ENCODE data around the gene TMBIM6. TPM values are rescaled to one million over a fixed set of nuclear protein-coding genes. Genes with fewer than 3 reads are reported as not detected.

Gene TMBIM6
- total RNA-seq, 1 donor from 2014 or later: 452 TPM

GRCh38 chr12:49702676-49703215 lies 38.6 kb upstream of the TMBIM6 start:
- H3K4me2 ChIP-seq (ENCODE audit: low read length): peak overlapping the region; percentile 77
- H3K9ac ChIP-seq (ENCODE audit: low read length): peak overlapping the region; percentile 32

GRCh38 chr12:49703647-49704137 lies 37.7 kb upstream of the TMBIM6 start:
- H3K9me3 ChIP-seq (ENCODE audit: insufficient read depth, low read depth, low read length): no peaks in the 10 kb centered on the region
- DNase-seq (ENCODE audit: low read depth) (peak; percentile 81), FAIRE-seq (no peak)
- peaks cover 56% of the 10 kb centered on the region for H3K4me1 ChIP-seq (ENCODE audit: insufficient read depth, low read length)
- H3K4me2 ChIP-seq (ENCODE audit: low read length): peak overlapping the region; percentile 77
- TF ChIP-seq CTCF (IDR thresholded peaks at IDR 0.05; ENCODE audit: insufficient read depth, low read depth, low read length): no peak
- TF ChIP-seq EZH2 (IDR thresholded peaks at IDR 0.05; ENCODE audit: insufficient read depth, low read length): no peak
- no peak overlapping the region for H2AFZ ChIP-seq (ENCODE audit: low read depth, low read length)
- no peaks in the 10 kb centered on the region for H3K27me3 ChIP-seq (ENCODE audit: insufficient read depth, low read length)
- H3K4me1 Mint-ChIP-seq (ENCODE audit: low read depth, unreplicated experiment): peaks cover 51% of the 10 kb centered on the region
- peak overlapping the region; percentile 78 for H3K27ac ChIP-seq (ENCODE audit: low read depth, low read length)
- H3K79me2 ChIP-seq (ENCODE audit: insufficient read depth, low read length): peaks cover 77% of the 10 kb centered on the region
- H4K20me1 ChIP-seq (ENCODE audit: insufficient read depth, low read length): peaks cover 25% of the 10 kb centered on the region
- H3K36me3 Mint-ChIP-seq (ENCODE audit: low read depth, unreplicated experiment): peaks cover 2% of the 10 kb centered on the region
- peaks cover 1% of the 10 kb centered on the region for H3K9me3 Mint-ChIP-seq (ENCODE audit: unreplicated experiment)
- H3K36me3 ChIP-seq (ENCODE audit: insufficient read depth, low read length): no peaks in the 10 kb centered on the region
- peak overlapping the region; percentile 41 for H3K4me3 ChIP-seq (ENCODE audit: insufficient read depth, low read depth, low read length)
- H3K27me3 Mint-ChIP-seq (ENCODE audit: low read depth, unreplicated experiment): peaks cover 5% of the 10 kb centered on the region
- H3K27ac Mint-ChIP-seq (ENCODE audit: unreplicated experiment): peak overlapping the region; percentile 89
- peak overlapping the region; percentile 38 for H3K9ac ChIP-seq (ENCODE audit: low read length)
- peak overlapping the region; percentile 74 for H3K4me3 Mint-ChIP-seq (ENCODE audit: unreplicated experiment)

More at GRCh38 chr12:49702676-49703215, 38.6 kb upstream of the TMBIM6 start:
- DNase-seq (ENCODE audit: low read depth) (peak; percentile 25), FAIRE-seq (no peak)
- peak overlapping the region; percentile 78 for H3K27ac ChIP-seq (ENCODE audit: low read depth, low read length)
- H3K4me1 ChIP-seq (ENCODE audit: insufficient read depth, low read length): peaks cover 65% of the 10 kb centered on the region
- TF ChIP-seq CTCF (IDR thresholded peaks at IDR 0.05; ENCODE audit: insufficient read depth, low read depth, low read length) (no peak), EZH2 (IDR thresholded peaks at IDR 0.05; ENCODE audit: insufficient read depth, low read length) (no peak)
- peaks cover 2% of the 10 kb centered on the region for H3K27me3 Mint-ChIP-seq (ENCODE audit: low read depth, unreplicated experiment)
- no peaks in the 10 kb centered on the region for H3K27me3 ChIP-seq (ENCODE audit: insufficient read depth, low read length)
- H3K9me3 ChIP-seq (ENCODE audit: insufficient read depth, low read depth, low read length): no peaks in the 10 kb centered on the region
- peak overlapping the region; percentile 22 for H3K4me3 ChIP-seq (ENCODE audit: insufficient read depth, low read depth, low read length)
- no peak overlapping the region for H2AFZ ChIP-seq (ENCODE audit: low read depth, low read length)
- peaks cover 1% of the 10 kb centered on the region for H3K9me3 Mint-ChIP-seq (ENCODE audit: unreplicated experiment)
- peaks cover 85% of the 10 kb centered on the region for H3K79me2 ChIP-seq (ENCODE audit: insufficient read depth, low read length)
- H3K36me3 Mint-ChIP-seq (ENCODE audit: low read depth, unreplicated experiment): peaks cover 2% of the 10 kb centered on the region
- H3K36me3 ChIP-seq (ENCODE audit: insufficient read depth, low read length): no peaks in the 10 kb centered on the region
- H3K27ac Mint-ChIP-seq (ENCODE audit: unreplicated experiment): peak overlapping the region; percentile 89
- peak overlapping the region; percentile 69 for H3K4me3 Mint-ChIP-seq (ENCODE audit: unreplicated experiment)
- H4K20me1 ChIP-seq (ENCODE audit: insufficient read depth, low read length): peaks cover 33% of the 10 kb centered on the region
- peaks cover 60% of the 10 kb centered on the region for H3K4me1 Mint-ChIP-seq (ENCODE audit: low read depth, unreplicated experiment)
